ENCODE results near the gene PTGIR. TPM values are rescaled to one million over a fixed set of nuclear protein-coding genes. Genes with fewer than 3 reads are reported as not detected.

Gene PTGIR
- total and polyA plus RNA-seq, 2 experiments from 2014 or later, result 3.2 to 4.8 TPM

- Histone ChIP-seq H4K20me1 (ENCODE audit: insufficient read depth, poor library complexity, severe bottlenecking) (peaks cover 38% of the 10 kb centered on the region), H3K36me3 (replicated peaks; ENCODE audit: insufficient read depth, low read depth) (no peaks in the 10 kb centered on the region), H3K79me2 (peaks cover 36% of the 10 kb centered on the region), H3K27me3 (no peaks in the 10 kb centered on the region), H3K4me3 (no peak overlapping the region), H3K4me2 (no peak overlapping the region), H3K4me1 (ENCODE audit: insufficient read depth) (peaks cover 12% of the 10 kb centered on the region), H3K9me2 (replicated peaks; ENCODE audit: insufficient read depth) (no peaks in the 10 kb centered on the region), H3K9me3 (ENCODE audit: low read depth) (no peaks in the 10 kb centered on the region), H2AFZ (no peak overlapping the region), H3K27ac (no peak overlapping the region)
- TF ChIP-seq CTCF (IDR thresholded peaks at IDR 0.05; ENCODE audit: poor library complexity), result no peak
- no peak for TF ChIP-seq EZH2phosphoT487 (IDR thresholded peaks at IDR 0.05; ENCODE audit: low read depth, severe bottlenecking, unreplicated experiment)
- no peak for TF ChIP-seq EZH2 (IDR thresholded peaks at IDR 0.05; ENCODE audit: borderline replicate concordance)
- no peak for DNase-seq (ENCODE audit: low spot score)
- WGBS (ENCODE audit: low lambda C conversion rate, missing lambda C conversion rate), result 97% methylated on average over 27 of the region's 27 CpGs
Observed at GRCh38 chr19:46608581-46609345, 16.1 kb downstream of the PTGIR start.

- no peak for DNase-seq (ENCODE audit: low spot score)
- peaks cover 41% of the 10 kb centered on the region for H4K20me1 ChIP-seq (ENCODE audit: insufficient read depth, poor library complexity, severe bottlenecking)
Observed at GRCh38 chr19:46608178-46608577, 16.7 kb downstream of the PTGIR start.

GRCh38 chr19:46607448-46607841 is 17.4 kb downstream of the PTGIR start:
- H4K20me1 ChIP-seq (ENCODE audit: insufficient read depth, poor library complexity, severe bottlenecking), result peaks cover 46% of the 10 kb centered on the region
- no peak overlapping the region for H3K27ac ChIP-seq
- peaks cover 16% of the 10 kb centered on the region for H3K4me1 ChIP-seq (ENCODE audit: insufficient read depth)

More at GRCh38 chr19:46608178-46608577, 16.7 kb downstream of the PTGIR start:
- Histone ChIP-seq H3K4me3 (no peak overlapping the region), H3K4me2 (no peak overlapping the region), H3K9me3 (ENCODE audit: low read depth) (no peaks in the 10 kb centered on the region), H3K27ac (no peak overlapping the region), H3K36me3 (replicated peaks; ENCODE audit: insufficient read depth, low read depth) (no peaks in the 10 kb centered on the region), H3K4me1 (ENCODE audit: insufficient read depth) (peaks cover 16% of the 10 kb centered on the region), H3K79me2 (peaks cover 41% of the 10 kb centered on the region), H2AFZ (no peak overlapping the region), H3K27me3 (no peaks in the 10 kb centered on the region), H3K9me2 (replicated peaks; ENCODE audit: insufficient read depth) (no peaks in the 10 kb centered on the region)
- WGBS (ENCODE audit: low lambda C conversion rate, missing lambda C conversion rate), result 97% methylated on average over 9 of the region's 9 CpGs
- no peak for TF ChIP-seq EZH2 (IDR thresholded peaks at IDR 0.05; ENCODE audit: borderline replicate concordance)
- TF ChIP-seq CTCF (IDR thresholded peaks at IDR 0.05; ENCODE audit: poor library complexity), result no peak
- no peak for TF ChIP-seq EZH2phosphoT487 (IDR thresholded peaks at IDR 0.05; ENCODE audit: low read depth, severe bottlenecking, unreplicated experiment)

GRCh38 chr19:46606681-46607447 is 18.0 kb downstream of the PTGIR start:
- WGBS (ENCODE audit: low lambda C conversion rate, missing lambda C conversion rate), result 88% methylated on average over 12 of the region's 12 CpGs

More at GRCh38 chr19:46607448-46607841, 17.4 kb downstream of the PTGIR start:
- Histone ChIP-seq H3K4me3 (no peak overlapping the region), H3K4me2 (no peak overlapping the region), H3K79me2 (peaks cover 49% of the 10 kb centered on the region), H3K9me3 (ENCODE audit: low read depth) (no peaks in the 10 kb centered on the region), H3K9me2 (replicated peaks; ENCODE audit: insufficient read depth) (no peaks in the 10 kb centered on the region), H3K27me3 (no peaks in the 10 kb centered on the region), H2AFZ (no peak overlapping the region), H3K36me3 (replicated peaks; ENCODE audit: insufficient read depth, low read depth) (no peaks in the 10 kb centered on the region)
- no peak for DNase-seq (ENCODE audit: low spot score)
- WGBS (ENCODE audit: low lambda C conversion rate, missing lambda C conversion rate), result 96% methylated on average over 11 of the region's 12 CpGs
- TF ChIP-seq EZH2 (IDR thresholded peaks at IDR 0.05; ENCODE audit: borderline replicate concordance), result no peak
- no peak for TF ChIP-seq EZH2phosphoT487 (IDR thresholded peaks at IDR 0.05; ENCODE audit: low read depth, severe bottlenecking, unreplicated experiment)

More at GRCh38 chr19:46606681-46607447, 18.0 kb downstream of the PTGIR start:
- Histone ChIP-seq H3K27ac (no peak overlapping the region), H2AFZ (no peak overlapping the region), H3K36me3 (replicated peaks; ENCODE audit: insufficient read depth, low read depth) (no peaks in the 10 kb centered on the region), H3K4me1 (ENCODE audit: insufficient read depth) (peaks cover 16% of the 10 kb centered on the region), H3K9me3 (ENCODE audit: low read depth) (no peaks in the 10 kb centered on the region), H3K4me3 (no peak overlapping the region), H3K27me3 (no peaks in the 10 kb centered on the region), H4K20me1 (ENCODE audit: insufficient read depth, poor library complexity, severe bottlenecking) (peaks cover 48% of the 10 kb centered on the region), H3K4me2 (no peak overlapping the region), H3K9me2 (replicated peaks; ENCODE audit: insufficient read depth) (no peaks in the 10 kb centered on the region), H3K79me2 (peaks cover 55% of the 10 kb centered on the region)
- no peak for DNase-seq (ENCODE audit: low spot score)
- no peak for TF ChIP-seq EZH2phosphoT487 (IDR thresholded peaks at IDR 0.05; ENCODE audit: low read depth, severe bottlenecking, unreplicated experiment)
- no peak for TF ChIP-seq EZH2 (IDR thresholded peaks at IDR 0.05; ENCODE audit: borderline replicate concordance)
- TF ChIP-seq CTCF (IDR thresholded peaks at IDR 0.05; ENCODE audit: poor library complexity), result no peak
